HG03060 (cell line): ENCODE data around the gene OR10A3.
"Not testable (repeated sequence)": the region's sequence is repeated elsewhere in the genome, so short reads cannot be mapped to it uniquely, and the experiment has no call there.

Source experiments
- ATAC-seq: cut with Tn5 transposase; IDR thresholded peaks from one replicate; pipeline ENCODE4 v1.9.1; 2021; ENCODE audit warnings: low read depth, moderate number of reproducible peaks; ENCODE audit not compliant: unreplicated experiment

Gene OR10A3, protein sequence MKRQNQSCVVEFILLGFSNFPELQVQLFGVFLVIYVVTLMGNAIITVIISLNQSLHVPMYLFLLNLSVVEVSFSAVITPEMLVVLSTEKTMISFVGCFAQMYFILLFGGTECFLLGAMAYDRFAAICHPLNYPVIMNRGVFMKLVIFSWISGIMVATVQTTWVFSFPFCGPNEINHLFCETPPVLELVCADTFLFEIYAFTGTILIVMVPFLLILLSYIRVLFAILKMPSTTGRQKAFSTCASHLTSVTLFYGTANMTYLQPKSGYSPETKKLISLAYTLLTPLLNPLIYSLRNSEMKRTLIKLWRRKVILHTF

DNA sequence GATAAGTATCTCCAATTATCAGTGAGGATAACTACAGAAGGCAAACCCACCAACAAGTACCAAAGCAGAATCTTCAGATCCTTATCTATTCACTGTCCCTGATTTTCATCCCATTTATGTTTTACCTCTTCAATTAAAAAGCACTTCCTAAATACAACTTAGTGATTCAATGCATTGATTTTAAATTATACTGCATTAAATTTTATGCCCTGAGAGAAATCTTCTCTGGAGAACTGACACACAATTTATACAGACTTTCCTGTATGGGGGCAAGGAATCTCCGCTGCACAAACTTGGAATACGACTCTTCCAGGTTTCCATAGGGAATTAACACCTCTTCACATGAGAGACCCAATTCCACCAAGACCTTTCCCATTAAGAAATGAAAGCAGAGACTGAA, at the start of gene OR10A3:
OR10A3 (minus strand) TSS at position 101 of the 400 bp plus-strand sequence. CDS start 2,188 bp downstream, outside the sequence.
- ATAC-seq: no peak

- not testable (repeated sequence) for ATAC-seq
Measured at GRCh38 chr11:7987560-7987883, 46.0 kb upstream of the OR10A3 start.

DNA sequence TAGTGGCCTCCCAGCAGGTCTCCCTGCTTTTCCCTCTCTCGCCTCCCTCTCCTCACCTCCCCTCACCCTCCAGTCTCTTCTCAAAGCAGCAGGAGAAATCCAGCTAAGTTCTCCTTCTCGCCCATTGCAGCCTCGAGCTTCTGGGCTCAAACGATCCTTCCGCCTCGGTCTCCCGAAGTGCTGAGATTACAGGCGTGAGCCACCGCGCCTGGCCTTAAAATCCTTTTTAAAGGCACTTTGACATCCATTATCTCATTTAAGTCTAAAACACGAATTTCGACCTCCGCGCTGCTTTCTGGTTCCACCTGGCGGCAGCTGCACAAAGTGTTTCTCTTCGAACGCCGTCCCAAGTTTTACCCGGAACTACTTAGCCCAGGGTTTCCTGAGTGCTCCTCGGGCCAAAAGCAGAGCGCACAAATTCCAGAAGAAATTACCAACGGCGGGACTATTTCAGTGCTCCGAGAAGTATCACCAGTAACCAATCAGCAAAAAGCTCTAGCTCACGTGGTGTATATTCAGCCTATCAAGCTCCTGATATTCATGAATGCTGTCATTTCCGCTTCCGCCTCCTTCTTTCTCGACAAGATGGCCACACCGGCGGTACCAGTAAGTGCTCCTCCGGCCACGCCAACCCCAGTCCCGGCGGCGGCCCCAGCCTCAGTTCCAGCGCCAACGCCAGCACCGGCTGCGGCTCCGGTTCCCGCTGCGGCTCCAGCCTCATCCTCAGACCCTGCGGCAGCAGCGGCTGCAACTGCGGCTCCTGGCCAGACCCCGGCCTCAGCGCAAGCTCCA, 45.5 kb upstream of the OR10A3 start, which contains the start of gene EIF3F:
EIF3F (plus strand) TSS at position 570 of the 792 bp plus-strand sequence; CDS start at position 586, 16 bp downstream.
- ATAC-seq: peak; percentile 97

DNA sequence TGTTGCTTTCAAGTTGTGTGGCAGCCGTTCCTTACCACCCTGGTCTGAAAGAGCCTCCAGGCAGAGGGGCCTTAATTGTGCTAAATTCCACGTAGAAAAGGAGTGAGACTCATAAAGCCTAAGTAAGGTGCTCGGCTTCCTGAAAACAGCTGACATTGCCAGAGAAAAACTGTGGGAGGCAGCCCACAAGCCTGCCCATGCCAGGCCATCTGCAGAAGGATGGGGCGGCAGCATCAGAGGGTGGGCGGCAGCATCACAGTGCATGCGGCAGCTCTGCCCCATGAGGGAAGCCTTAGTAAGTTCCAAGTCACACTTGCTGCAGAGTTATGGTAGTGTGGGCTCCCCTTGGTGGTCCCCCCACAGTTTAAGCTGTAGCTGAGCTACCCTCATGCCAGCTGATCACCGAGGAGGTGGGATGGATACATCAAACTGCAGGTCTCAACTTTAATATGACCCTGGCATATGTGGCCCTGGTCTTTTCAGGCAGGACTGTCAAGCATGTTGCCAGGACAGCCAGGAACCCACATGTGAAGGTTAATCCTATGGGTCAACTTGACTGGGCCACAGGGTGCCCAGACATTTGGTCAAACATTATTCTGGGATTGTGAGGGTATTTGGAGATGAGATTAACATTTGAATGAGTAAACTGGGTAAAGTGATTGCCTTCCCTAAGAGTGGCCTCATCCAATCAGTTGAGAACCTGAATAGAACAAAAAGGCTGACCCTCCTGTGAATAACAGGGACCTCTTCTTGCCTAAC, 42.5 kb upstream of the OR10A3 start:
- no peak for ATAC-seq

DNA sequence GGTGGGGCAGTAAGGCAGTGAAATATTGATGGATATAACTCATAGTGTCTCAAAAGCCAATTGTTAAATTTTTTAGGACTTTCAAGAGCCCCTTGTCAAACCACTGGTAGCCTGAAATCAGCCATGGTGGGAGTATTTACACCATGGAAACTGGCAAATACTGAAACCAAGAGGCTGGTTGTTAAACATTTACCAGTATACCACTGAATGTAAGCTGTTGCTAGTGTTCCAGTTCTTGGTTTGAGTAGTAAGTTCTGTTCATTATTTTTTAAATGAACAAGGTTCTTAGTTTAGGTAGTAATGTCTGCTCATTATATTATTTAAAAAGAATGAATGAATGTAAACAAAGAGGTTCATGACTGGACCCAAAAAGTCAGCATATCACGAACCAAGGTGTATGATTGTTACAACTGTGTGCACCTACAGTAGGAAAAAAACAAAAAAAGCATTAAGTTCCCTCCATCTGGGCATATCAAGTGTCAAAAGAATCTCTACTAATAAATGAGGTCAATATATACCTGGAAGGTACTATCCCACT, 41.1 kb upstream of the OR10A3 start:
- peak; percentile 30 for ATAC-seq

DNA sequence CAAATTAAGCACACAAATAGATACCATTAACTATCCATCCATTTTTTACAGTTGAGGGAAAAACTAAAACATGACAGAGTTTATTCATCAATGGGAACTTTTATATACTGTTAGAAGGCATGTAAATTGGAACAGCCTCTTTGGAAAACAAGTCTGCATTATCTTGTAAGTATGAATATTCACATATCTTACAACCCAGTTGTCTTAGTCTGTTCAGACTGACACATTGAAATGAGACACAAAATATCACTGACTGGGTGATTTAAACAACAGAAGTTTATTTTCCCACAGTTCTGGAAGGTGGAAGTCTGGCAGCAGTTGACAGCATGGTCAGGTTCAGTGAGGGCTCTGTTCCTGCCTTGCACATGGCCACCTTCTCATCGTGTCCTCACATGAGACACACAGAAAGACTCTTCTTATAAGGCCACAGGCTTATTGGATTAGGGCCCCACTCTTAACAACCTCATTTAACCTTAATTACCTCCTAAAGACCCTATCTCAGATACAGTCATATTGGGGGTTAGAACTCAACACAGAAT, 40.2 kb upstream of the OR10A3 start:
- ATAC-seq: no peak

GRCh38 chr11:7977232-7977917, 35.9 kb upstream of the OR10A3 start:
- no peak for ATAC-seq

DNA sequence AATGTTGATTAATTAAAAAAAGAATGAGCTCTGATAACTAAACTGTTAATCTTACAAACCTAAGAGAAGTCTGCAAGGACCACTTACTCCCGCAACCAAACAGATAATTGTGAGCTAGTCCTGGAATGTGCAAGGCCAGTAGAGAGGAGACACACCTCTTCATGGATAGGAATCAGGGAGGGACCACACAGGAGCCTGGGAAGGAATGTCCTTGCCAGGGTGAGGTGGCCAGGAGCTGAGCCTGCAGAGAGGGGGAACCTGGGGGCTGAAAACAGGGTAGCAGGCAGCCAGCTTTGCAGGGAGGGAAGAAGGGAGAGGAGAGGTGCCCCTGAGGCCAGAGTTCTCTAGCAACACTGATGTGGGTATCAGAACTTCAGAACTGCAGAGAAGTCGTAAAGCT, 33.2 kb upstream of the OR10A3 start:
- ATAC-seq: no peak

DNA sequence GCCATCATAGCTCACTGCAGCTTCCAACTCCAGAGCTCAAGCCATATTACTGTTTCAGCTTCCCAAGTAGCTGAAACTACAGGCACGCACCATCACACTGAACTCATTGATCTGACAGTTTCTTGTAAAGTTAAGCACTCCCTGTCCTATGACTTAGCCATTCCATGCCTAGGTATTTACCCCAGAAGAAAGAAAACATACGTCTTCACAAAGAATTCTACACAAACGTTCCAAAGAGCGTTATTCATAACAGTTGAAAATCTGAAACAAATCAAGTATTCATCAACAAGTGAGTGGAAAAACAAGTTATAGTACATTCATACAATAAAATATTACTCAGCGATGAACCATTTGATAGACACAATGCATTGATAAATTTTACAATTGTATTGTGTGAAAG, 31.5 kb upstream of the OR10A3 start:
- no peak for ATAC-seq

DNA sequence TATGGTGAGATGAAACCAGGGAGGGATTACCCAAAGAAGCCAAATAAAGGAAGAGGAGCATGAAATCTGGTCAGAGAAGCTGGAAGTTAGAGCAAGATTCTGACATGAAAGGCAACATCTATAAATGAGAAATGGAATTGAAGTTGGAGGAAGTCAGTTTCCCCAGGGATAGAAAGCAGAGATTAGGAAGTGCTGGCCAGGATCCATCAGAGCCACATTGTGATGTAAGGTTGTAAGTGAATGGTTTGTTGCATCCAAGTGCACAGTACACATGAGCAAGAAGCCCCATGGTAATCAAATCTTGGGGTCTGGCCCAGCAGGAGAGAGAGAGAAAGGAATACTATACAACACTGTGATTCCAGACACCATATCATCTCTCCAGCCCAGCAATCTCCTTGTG, 30.3 kb upstream of the OR10A3 start:
- ATAC-seq: no peak

- ATAC-seq: no peak
Measured at GRCh38 chr11:7969756-7970646, 28.5 kb upstream of the OR10A3 start.

DNA sequence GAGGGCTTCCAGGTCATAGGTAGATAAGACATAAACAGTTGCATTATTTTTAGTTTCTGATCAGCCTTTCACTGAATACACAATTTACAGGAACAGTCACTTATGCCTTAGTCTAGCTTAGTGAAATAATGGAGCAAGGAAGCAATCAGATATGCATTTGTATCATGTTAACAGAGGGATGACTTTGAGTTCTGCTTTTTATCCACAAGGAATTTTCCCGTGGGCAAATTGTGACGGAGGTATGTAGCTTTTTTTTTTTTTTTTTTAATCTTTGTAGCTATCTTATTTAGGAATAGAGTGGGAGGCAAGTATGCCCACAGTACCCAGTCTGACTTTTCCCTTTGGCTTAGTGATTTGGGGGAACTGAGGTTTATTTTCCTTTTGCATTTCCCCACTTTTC, 27.2 kb upstream of the OR10A3 start:
- no peak for ATAC-seq

- ATAC-seq: no peak
Measured at GRCh38 chr11:7967826-7968225, 26.3 kb upstream of the OR10A3 start.

DNA sequence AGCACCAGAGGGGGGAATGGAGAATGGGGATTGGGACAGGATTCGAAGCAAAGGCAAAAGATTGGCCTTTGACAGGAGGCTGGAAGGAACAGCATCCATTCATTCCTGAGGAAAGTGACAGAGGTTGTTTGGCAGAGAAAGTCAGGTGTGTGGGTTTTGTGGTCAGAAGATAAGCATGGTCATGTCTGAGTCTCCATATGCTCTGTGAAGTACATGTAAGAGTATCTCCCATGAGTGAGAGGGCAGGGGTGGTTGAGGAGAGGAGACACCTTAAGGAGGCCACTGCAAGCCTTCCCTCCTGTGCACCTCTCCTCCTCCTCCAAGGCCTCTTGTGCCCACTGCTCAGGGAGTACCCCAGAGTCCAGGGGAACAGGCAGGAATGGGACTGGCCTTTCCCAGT, 25.6 kb upstream of the OR10A3 start:
- no peak for ATAC-seq

DNA sequence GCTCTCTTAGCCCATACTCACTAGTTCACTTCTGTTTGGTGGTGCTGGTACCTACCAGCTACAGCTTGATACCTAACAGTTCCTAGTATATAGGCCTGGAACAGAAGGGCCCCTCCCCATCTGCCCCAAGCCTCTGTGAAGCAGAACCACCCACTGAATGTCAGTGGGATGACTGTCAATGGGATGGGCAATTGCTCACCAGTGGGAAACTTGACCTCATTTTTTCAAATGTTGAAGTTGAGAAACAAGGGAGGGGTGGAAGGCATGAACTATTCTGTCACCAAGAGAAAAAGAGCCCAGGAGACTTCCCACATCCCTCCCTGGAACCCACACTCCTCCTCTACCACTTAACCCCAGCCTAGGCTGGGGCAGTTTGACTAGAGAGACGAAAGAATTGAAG, 23.9 kb upstream of the OR10A3 start, which contains the start of gene NLRP10:
NLRP10 (minus strand) TSS at position 62 of the 400 bp plus-strand sequence. CDS start 1,952 bp downstream, outside the sequence.
- ATAC-seq: no peak

DNA sequence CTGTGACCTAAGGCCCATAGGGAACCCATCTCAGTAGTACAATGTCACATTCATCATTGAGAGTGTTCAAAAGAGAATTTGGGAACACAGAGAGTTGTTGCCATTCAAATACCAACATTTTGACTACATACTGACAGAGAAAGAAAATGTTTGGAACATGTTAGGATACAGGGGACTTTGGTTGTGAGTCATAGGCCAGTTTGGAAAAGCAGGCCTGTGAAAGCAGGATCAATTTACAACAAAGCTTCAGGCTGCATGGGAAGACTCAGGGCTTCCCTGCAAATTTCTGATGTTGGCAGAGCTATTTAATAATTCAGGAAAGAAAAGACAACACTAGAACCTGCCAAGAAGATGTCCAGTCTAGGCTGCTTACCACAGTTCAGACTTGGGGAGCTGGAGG, 23.4 kb upstream of the OR10A3 start:
- no peak for ATAC-seq

- no peak for ATAC-seq
Measured at GRCh38 chr11:7964261-7964660, 22.8 kb upstream of the OR10A3 start.

- ATAC-seq: no peak
Measured at GRCh38 chr11:7955191-7955590, 13.7 kb upstream of the OR10A3 start.

DNA sequence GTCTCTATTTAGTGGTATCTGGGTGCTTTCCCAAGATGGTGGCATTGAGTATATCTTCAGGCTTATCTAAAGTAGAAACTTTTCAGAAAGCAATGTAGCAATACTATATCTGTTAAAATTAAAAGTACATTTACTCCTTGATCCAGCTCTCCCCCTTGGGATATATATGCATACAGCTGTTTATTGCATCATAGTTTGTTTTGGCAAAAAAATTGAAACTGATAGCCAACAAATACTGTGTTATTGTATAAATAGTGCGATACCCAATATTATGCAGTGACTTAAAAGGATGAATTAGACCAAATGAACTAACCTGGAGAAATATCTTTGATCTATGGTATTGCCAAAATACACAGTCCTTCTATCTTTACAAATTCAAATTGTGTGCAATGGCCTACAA, 8.4 kb upstream of the OR10A3 start:
- no peak for ATAC-seq
